HG03439 (cell line): ENCODE results near the gene TMEM128.
"Not testable (repeated sequence)": the region's sequence is repeated elsewhere in the genome, so short reads cannot be mapped to it uniquely, and the experiment has no call there.

Source experiments
- ATAC-seq: cut with Tn5 transposase; IDR thresholded peaks from one replicate; pipeline ENCODE4 v1.9.1; 2021; ENCODE audit warnings: mild to moderate bottlenecking, moderate library complexity; ENCODE audit not compliant: unreplicated experiment

The TMEM128 gene

GRCh38 chr4:4257705-4258104 lies 9.7 kb upstream of the TMEM128 start:
- ATAC-seq = not testable (repeated sequence)

GRCh38 chr4:4256799-4257198 lies 8.8 kb upstream of the TMEM128 start:
- ATAC-seq = no peak

- no peak for ATAC-seq
Measured at GRCh38 chr4:4254666-4255065, 6.6 kb upstream of the TMEM128 start.

GRCh38 chr4:4254199-4254598 lies 6.2 kb upstream of the TMEM128 start:
- no peak for ATAC-seq

GRCh38 chr4:4249866-4250265 lies 1.8 kb upstream of the TMEM128 start:
- no peak for ATAC-seq

GRCh38 chr4:4249342-4249741 lies 1.3 kb upstream of the TMEM128 start:
- not testable (repeated sequence) for ATAC-seq

- ATAC-seq = no peak
Measured at GRCh38 chr4:4248885-4249203, 821 bp upstream of the TMEM128 start.

- ATAC-seq = no peak
Measured at GRCh38 chr4:4247696-4248028, 361 bp downstream of the TMEM128 start.

GRCh38 chr4:4245172-4245571 lies 2.9 kb downstream of the TMEM128 start:
- no peak for ATAC-seq

GRCh38 chr4:4239551-4239950 lies 8.5 kb downstream of the TMEM128 start:
- ATAC-seq = not testable (repeated sequence)

- no peak for ATAC-seq
Measured at GRCh38 chr4:4233610-4234009, 14.4 kb downstream of the TMEM128 start.

- no peak for ATAC-seq
Measured at GRCh38 chr4:4228356-4228668, 19.7 kb downstream of the TMEM128 start.

GRCh38 chr4:4227510-4228355 lies 20.3 kb downstream of the TMEM128 start:
- ATAC-seq = no peak

- no peak for ATAC-seq
Measured at GRCh38 chr4:4226606-4227438, 21.2 kb downstream of the TMEM128 start, which contains the start of gene OTOP1. Gene OTOP1, minus strand, starts transcription at chr4:4226929. Its CDS starts 65 bp downstream, at chr4:4226864.

- ATAC-seq = no peak
Measured at GRCh38 chr4:4225915-4226605, 22.0 kb downstream of the TMEM128 start.

- ATAC-seq = no peak
Measured at GRCh38 chr4:4217113-4217512, 30.9 kb downstream of the TMEM128 start.

- no peak for ATAC-seq
Measured at GRCh38 chr4:4216648-4217047, 31.4 kb downstream of the TMEM128 start.

- ATAC-seq = not testable (repeated sequence)
Measured at GRCh38 chr4:4213674-4214073, 34.3 kb downstream of the TMEM128 start.

GRCh38 chr4:4206204-4206603 lies 41.8 kb downstream of the TMEM128 start:
- no peak for ATAC-seq

- no peak for ATAC-seq
Measured at GRCh38 chr4:4204401-4204745, 43.6 kb downstream of the TMEM128 start.

- no peak for ATAC-seq
Measured at GRCh38 chr4:4203688-4204400, 44.2 kb downstream of the TMEM128 start.
